GM10248 (cell line): Measurements from ENCODE around the gene TMEM263.
A peak's percentile ranks its signal among the peaks of the same experiment; 100 is the strongest.

Source experiments
- CTCF ChIA-PET: fragments of 300-600 bp; sonication (Branson Sonifier 250); formaldehyde crosslinking; extraction: SDS; loops from one replicate; lab custom pipeline; 2021; ENCODE audit warnings: antibody characterized with exemption; lab: Yijun Ruan, JAX
- POLR2A ChIA-PET: fragments of 350-650 bp; sonication (Branson Sonifier 250); formaldehyde crosslinking; extraction: SDS; loops from one replicate; lab custom pipeline; 2020; ENCODE audit warnings: antibody characterized with exemption; lab: Yijun Ruan, JAX
- DNase-seq: peaks from one replicate; pipeline ENCODE4 v3.0.0; 2012; ENCODE audit errors: extremely low spot score
- CTCF ChIP-seq: IDR thresholded peaks from 2 replicates; pipeline ENCODE4 v1.5.1; 2012; ENCODE audit warnings: mild to moderate bottlenecking, low read depth; ENCODE audit errors: extremely low read depth, missing control alignments, control extremely low read depth

The TMEM263 gene

GRCh38 chr12:106955377-106956047 lies at the start of gene TMEM263:
Gene TMEM263, plus strand, starts transcription at chr12:106955907. Its CDS starts 11,210 bp downstream, at chr12:106967117.
- CTCF ChIA-PET, result interaction anchor here (1.0 to 1.9 kb wide), 4 partner anchors 19 to 598 kb away, joined by 3 to 6 read pairs (median 4); partner anchors contain the start of gene POLR3B
- TF ChIP-seq CTCF, result no peak
- POLR2A ChIA-PET, result interaction anchor here (0.8 to 1.7 kb wide), 4 partner anchors 28 to 139 kb away, joined by 4 to 9 read pairs (median 6); partner anchors contain the start of gene MTERF2
- DNase-seq, result peak; percentile 99

- ChIA-PET POLR2A (no interaction called here), CTCF (interaction anchor here (0.6 to 2.0 kb wide), 4 partner anchors 10 to 23 kb away, joined by 3 to 10 read pairs (median 6); no protein-coding TSS in a partner anchor)
- no peak for TF ChIP-seq CTCF
- no peak for DNase-seq
These were observed 49.0 kb upstream of the TMEM263 start for GRCh38 chr12:106906715-106907114.

- POLR2A ChIA-PET, result no interaction called here
These were observed 48.3 kb upstream of the TMEM263 start for GRCh38 chr12:106907411-106907810.

GRCh38 chr12:106907846-106908245 lies 47.9 kb upstream of the TMEM263 start:
- no peak for DNase-seq
- no peak for TF ChIP-seq CTCF
- ChIA-PET POLR2A (no interaction called here), CTCF (interaction anchor here (0.9 to 2.0 kb wide), 4 partner anchors 12 to 550 kb away, joined by 3 to 10 read pairs (median 7); partner anchors contain the start of gene POLR3B)

More at GRCh38 chr12:106907411-106907810, 48.3 kb upstream of the TMEM263 start:
- peak; percentile 32 for TF ChIP-seq CTCF
- peak; percentile 39 for DNase-seq
- CTCF ChIA-PET, result interaction anchor here (0.9 to 2.0 kb wide), 5 partner anchors 10 to 549 kb away, joined by 3 to 10 read pairs (median 4); partner anchors contain the start of gene POLR3B

- CTCF ChIA-PET, result interaction anchor here (1.4 to 2.0 kb wide), 2 partner anchors 11 to 550 kb away, joined by 4 to 10 read pairs; partner anchors contain the start of gene POLR3B
- POLR2A ChIA-PET, result no interaction called here
- no peak for TF ChIP-seq CTCF
These were observed 47.1 kb upstream of the TMEM263 start for GRCh38 chr12:106908561-106908960.

GRCh38 chr12:106910202-106910601 lies 45.5 kb upstream of the TMEM263 start:
- ChIA-PET CTCF (interaction anchor here (1.0 to 1.9 kb wide), 6 partner anchors 9 to 552 kb away, joined by 3 to 7 read pairs (median 4); no protein-coding TSS in a partner anchor), POLR2A (interaction anchor here (1.5 kb wide), 1 partner anchor 46 kb away, joined by 9 read pairs; the partner anchor contains the start of gene TMEM263)
- DNase-seq, result peak; percentile 50
- no peak for TF ChIP-seq CTCF

More at GRCh38 chr12:106908561-106908960, 47.1 kb upstream of the TMEM263 start:
- DNase-seq, result no peak
